A549 (cell line): ENCODE results near the gene LCA5. TPM values are rescaled to one million over a fixed set of nuclear protein-coding genes. Genes with fewer than 3 reads are reported as not detected.

Experiments used
- ATAC-seq, 2 experiments: fragments of 200-7000 bp in 1 of 2; fragments of >200 bp in 1 of 2; cut with Nextera tagmentation in 1 of 2; cut with Tn5 transposase in 1 of 2; 3 replicates each; pipeline versions ENCODE4 v1.8.0 to v1.9.1; 2018 to 2020; ENCODE audit warnings: mild to moderate bottlenecking in 1 of 2, moderate library complexity in 1 of 2
- CTCF ChIA-PET: fragments of 300-600 bp; sonication (Branson Sonifier 250); formaldehyde crosslinking; extraction: SDS; loops from one replicate; lab custom pipeline; 2021; ENCODE audit warnings: antibody characterized with exemption, inconsistent platforms; lab: Yijun Ruan, JAX
- POLR2A ChIA-PET: fragments of 350-600 bp; formaldehyde crosslinking; extraction: SDS; loops from one replicate; lab custom pipeline; 2021; ENCODE audit warnings: antibody characterized with exemption, inconsistent platforms; lab: Yijun Ruan, JAX
- DNase-seq, 2 experiments: peaks; one replicate each; pipeline versions ENCODE4 v3.0.0 to v3.0.0-alpha.2; 2011 to 2016; ENCODE audit warnings: low read depth in 1 of 2, low spot score in 1 of 2
- FAIRE-seq: peaks from 2 replicates; lab custom pipeline; 2011; peaks lifted over from hg19 to GRCh38; lab: Jason Lieb, UNC
- H3K27ac ChIP-seq, 2 experiments: fragments of >200 bp; sonication (Bioruptor Twin); formaldehyde crosslinking; 3 replicates each; pipeline ENCODE4 v1.5.1; 2016 to 2017
- H3K4me1 ChIP-seq: fragments of >200 bp; sonication (Bioruptor Twin); formaldehyde crosslinking; 3 replicates; pipeline ENCODE4 v1.6.1; 2016
- H3K4me2 ChIP-seq: fragments of >200 bp; sonication (Bioruptor Twin); formaldehyde crosslinking; 3 replicates; pipeline ENCODE4 v1.6.1; 2016
- H3K4me3 ChIP-seq: fragments of >200 bp; sonication (Bioruptor Twin); formaldehyde crosslinking; 3 replicates; pipeline ENCODE4 v1.5.1; 2016
- H3K9me3 ChIP-seq: fragments of >200 bp; sonication (Bioruptor Twin); formaldehyde crosslinking; 3 replicates; pipeline ENCODE4 v1.6.1; 2016
- ATOH8 ChIP-seq: fragments of 250-450 bp; sonication (Bioruptor Pico); IDR thresholded peaks from 2 replicates; pipeline ENCODE4 v1.5.0; 2020; ENCODE audit warnings: low read depth, mild to moderate bottlenecking, moderate library complexity
- CBX2 ChIP-seq: fragments of 200-600 bp; sonication (generic); IDR thresholded peaks from 2 replicates; pipeline ENCODE4 v1.6.1; 2016; ENCODE audit warnings: low read depth, mild to moderate bottlenecking, borderline replicate concordance
- CBX8 ChIP-seq: fragments of 200-600 bp; sonication (generic); IDR thresholded peaks from 2 replicates; pipeline ENCODE4 v1.6.1; 2016
- CEBPB ChIP-seq, 2 experiments: fragments of >200 bp in 1 of 2; sonication (Bioruptor Twin) in 1 of 2; formaldehyde crosslinking in 1 of 2; IDR thresholded peaks; 2 replicates each; pipeline ENCODE4 v1.6.1; 2012 to 2016
- EHF ChIP-seq: fragments of 250-450 bp; sonication (Bioruptor Pico); IDR thresholded peaks from 2 replicates; pipeline ENCODE4 v1.5.0; 2020; ENCODE audit warnings: mild to moderate bottlenecking
- EHMT2 ChIP-seq: fragments of 200-600 bp; sonication (generic); IDR thresholded peaks from 2 replicates; pipeline ENCODE4 v1.6.1; 2016; ENCODE audit warnings: antibody characterized with exemption, low read depth, mild to moderate bottlenecking, moderate library complexity
- EP300 ChIP-seq, 2 experiments: fragments of >200 bp; sonication (Bioruptor Twin); formaldehyde crosslinking; IDR thresholded peaks; 2 replicates in 1 of 2; 3 replicates in 1 of 2; pipeline ENCODE4 v1.6.1; 2016 to 2017
- FOSB ChIP-seq: fragments of 250-450 bp; sonication (Bioruptor Pico); IDR thresholded peaks from 2 replicates; pipeline ENCODE4 v1.5.0; 2020; ENCODE audit warnings: mild to moderate bottlenecking, moderate library complexity
- FOSL2 ChIP-seq, 2 experiments: fragments of 450-650 bp in 1 of 2; fragments of >200 bp in 1 of 2; sonication (Bioruptor Twin) in 1 of 2; formaldehyde crosslinking; IDR thresholded peaks; 2 replicates each; pipeline versions ENCODE4 v1.5.0 to v1.6.1; 2016 to 2020; ENCODE audit warnings: mild to moderate bottlenecking in 1 of 2, moderate library complexity in 1 of 2
- FOXS1 ChIP-seq: fragments of 250-450 bp; sonication (Bioruptor Pico); IDR thresholded peaks from 2 replicates; pipeline ENCODE4 v1.5.0; 2020; ENCODE audit warnings: mild to moderate bottlenecking, moderate library complexity
- HDAC2 ChIP-seq: fragments of 200-600 bp; sonication (generic); IDR thresholded peaks from 2 replicates; pipeline ENCODE4 v1.6.1; 2016
- HOXA7 ChIP-seq: fragments of 250-450 bp; sonication (Bioruptor Pico); IDR thresholded peaks from 2 replicates; pipeline ENCODE4 v1.5.0; 2020; ENCODE audit warnings: mild to moderate bottlenecking, moderate library complexity
- HOXB13 ChIP-seq: fragments of 250-450 bp; sonication (Bioruptor Pico); IDR thresholded peaks from 2 replicates; pipeline ENCODE4 v1.5.0; 2020; ENCODE audit warnings: low read depth, mild to moderate bottlenecking, moderate library complexity
- JUNB ChIP-seq: fragments of >200 bp; sonication (Bioruptor Twin); formaldehyde crosslinking; IDR thresholded peaks from 2 replicates; pipeline ENCODE4 v1.6.1; 2016
- KDM1A ChIP-seq: fragments of 200-600 bp; sonication (generic); IDR thresholded peaks from 2 replicates; pipeline ENCODE4 v1.6.1; 2016; ENCODE audit warnings: low read depth, mild to moderate bottlenecking
- MAX ChIP-seq: IDR thresholded peaks from 2 replicates; pipeline ENCODE4 v1.6.1; 2012
- MYC ChIP-seq: IDR thresholded peaks from 2 replicates; pipeline ENCODE4 v1.6.1; 2012; ENCODE audit warnings: mild to moderate bottlenecking, inconsistent platforms, low read length, improper control_type of control experiment, borderline replicate concordance
- NFE2L2 ChIP-seq: fragments of 150-350 bp; conservative IDR thresholded peaks from 2 replicates; pipeline ENCODE4 v1.6.1; 2014; ENCODE audit warnings: low read length
- PBX3 ChIP-seq: IDR thresholded peaks from 2 replicates; pipeline ENCODE4 v1.6.1; 2012
- POLR2A ChIP-seq: IDR thresholded peaks from 2 replicates; pipeline ENCODE4 v1.6.1; 2012; ENCODE audit warnings: mild to moderate bottlenecking, low read length
- POLR2AphosphoS2 ChIP-seq: conservative IDR thresholded peaks from 2 replicates; pipeline ENCODE4 v1.6.1; 2012; ENCODE audit warnings: low read length, improper control_type of control experiment, inconsistent platforms
- RAD21 ChIP-seq, 2 experiments: fragments of >200 bp in 1 of 2; sonication (Bioruptor Twin) in 1 of 2; formaldehyde crosslinking in 1 of 2; IDR thresholded peaks in 1 of 2; conservative IDR thresholded peaks in 1 of 2; 2 replicates in 1 of 2; 3 replicates in 1 of 2; pipeline ENCODE4 v1.6.1; 2012 to 2018; ENCODE audit warnings: inconsistent platforms in 1 of 2
- RFX5 ChIP-seq: fragments of 450-650 bp; IDR thresholded peaks from 2 replicates; pipeline ENCODE4 v1.7.1; 2014; ENCODE audit warnings: antibody characterized with exemption, mild to moderate bottlenecking, moderate library complexity
- SMC3 ChIP-seq: fragments of >200 bp; sonication (Bioruptor Twin); formaldehyde crosslinking; IDR thresholded peaks from 3 replicates; pipeline ENCODE4 v1.6.1; 2018; ENCODE audit warnings: inconsistent platforms
- TFCP2L1 ChIP-seq: fragments of 250-450 bp; sonication (Bioruptor Pico); IDR thresholded peaks from 2 replicates; pipeline ENCODE4 v1.5.0; 2021; ENCODE audit warnings: mild to moderate bottlenecking
- TP53 ChIP-seq: fragments of 250-450 bp; sonication (Bioruptor Pico); IDR thresholded peaks from 2 replicates; pipeline ENCODE4 v1.5.0; 2021; ENCODE audit warnings: mild to moderate bottlenecking, moderate library complexity
- WGBS: methylation state at CpG from one replicate; pipeline ENCODE4 v1.1.6; 2017; ENCODE audit errors: missing lambda C conversion rate; 5-methylcytosine and 5-hydroxymethylcytosine counted together
- polyA plus RNA-seq, 4 experiments: library from polyadenylated mRNA; depleted of rRNA in 3 of 4; stranded (reverse); fragments of >200 nt; fragmentation: RNase III in 1 of 4; extraction: RNeasy Plus Mini Kit Qiagen cat#74134 plus additional on column Dnase treatment in 1 of 4; gene quantifications; 2 replicates in 3 of 4; 3 replicates in 1 of 4; pipeline ENCODE4 v1.2.3, GENCODE V29; 2011 to 2017
- TF ChIP-seq, protein P1 (sequence below): fragments of >200 bp; sonication (Bioruptor Twin); formaldehyde crosslinking; IDR thresholded peaks from 3 replicates; pipeline ENCODE4 v1.5.1; 2016
- TF ChIP-seq, protein P2 (sequence below): IDR thresholded peaks from 2 replicates; pipeline ENCODE4 v1.6.1; 2012; ENCODE audit warnings: low read depth, borderline replicate concordance

The LCA5 gene
- polyA plus RNA-seq, 2 of the 4 experiments (the other 2 are of a cell fraction), result 1.2 to 3.0 TPM

DNA sequence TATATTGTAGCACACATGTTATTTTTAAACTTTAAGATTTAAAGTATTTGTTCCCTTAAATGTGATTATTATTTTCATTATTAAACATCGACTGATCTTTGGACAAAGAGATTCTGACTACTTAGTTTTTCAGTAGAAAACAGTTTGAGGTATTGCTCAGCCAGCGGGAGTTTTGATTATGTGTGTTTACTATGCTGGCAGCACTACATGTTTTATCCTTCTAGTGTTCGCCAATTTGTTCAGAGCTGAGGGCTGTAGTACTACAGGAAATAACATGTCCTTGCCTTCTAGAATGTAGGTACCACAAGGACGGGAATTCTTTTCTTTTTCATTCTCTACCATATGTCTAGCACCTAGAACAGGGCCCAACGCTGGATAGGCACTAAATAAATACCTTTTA lies 11.1 kb upstream of the LCA5 start:
- no peak for TF ChIP-seq KDM1A
- no peak for TF ChIP-seq CEBPB (IDR thresholded peaks at IDR 0.05)
- no peak for TF ChIP-seq TFCP2L1 (CRISPR knock-in tag)
- TF ChIP-seq SMC3, result no peak
- no peak for TF ChIP-seq FOXS1
- no peak for TF ChIP-seq RAD21 (conservative IDR thresholded peaks at IDR 0.05 in 1 of 2, IDR thresholded peaks at IDR 0.05 in 1 of 2)
- TF ChIP-seq, protein P1, sequence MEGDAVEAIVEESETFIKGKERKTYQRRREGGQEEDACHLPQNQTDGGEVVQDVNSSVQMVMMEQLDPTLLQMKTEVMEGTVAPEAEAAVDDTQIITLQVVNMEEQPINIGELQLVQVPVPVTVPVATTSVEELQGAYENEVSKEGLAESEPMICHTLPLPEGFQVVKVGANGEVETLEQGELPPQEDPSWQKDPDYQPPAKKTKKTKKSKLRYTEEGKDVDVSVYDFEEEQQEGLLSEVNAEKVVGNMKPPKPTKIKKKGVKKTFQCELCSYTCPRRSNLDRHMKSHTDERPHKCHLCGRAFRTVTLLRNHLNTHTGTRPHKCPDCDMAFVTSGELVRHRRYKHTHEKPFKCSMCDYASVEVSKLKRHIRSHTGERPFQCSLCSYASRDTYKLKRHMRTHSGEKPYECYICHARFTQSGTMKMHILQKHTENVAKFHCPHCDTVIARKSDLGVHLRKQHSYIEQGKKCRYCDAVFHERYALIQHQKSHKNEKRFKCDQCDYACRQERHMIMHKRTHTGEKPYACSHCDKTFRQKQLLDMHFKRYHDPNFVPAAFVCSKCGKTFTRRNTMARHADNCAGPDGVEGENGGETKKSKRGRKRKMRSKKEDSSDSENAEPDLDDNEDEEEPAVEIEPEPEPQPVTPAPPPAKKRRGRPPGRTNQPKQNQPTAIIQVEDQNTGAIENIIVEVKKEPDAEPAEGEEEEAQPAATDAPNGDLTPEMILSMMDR, result no peak
- TF ChIP-seq FOSL2 (IDR thresholded peaks at IDR 0.05), result no peak
- TF ChIP-seq FOSL2 (CRISPR knock-in tag; IDR thresholded peaks at IDR 0.05), result no peak
- TF ChIP-seq JUNB, result no peak
- no peak for TF ChIP-seq POLR2A
- TF ChIP-seq PBX3, result no peak
- TF ChIP-seq MAX, result no peak
- no peak for TF ChIP-seq HDAC2
- no peak for TF ChIP-seq EP300 (IDR thresholded peaks at IDR 0.05)
- H3K9me3 ChIP-seq, result no peaks in the 10 kb centered on the region
- WGBS, result 89% methylated on average over 5 of the region's 5 CpGs
- ATAC-seq, result no peak
- no peak for FAIRE-seq
- no peak overlapping the region for H3K4me2 ChIP-seq
- no peak overlapping the region for H3K4me3 ChIP-seq
- no peak overlapping the region for H3K27ac ChIP-seq
- H3K4me1 ChIP-seq, result peaks cover 23% of the 10 kb centered on the region
- CTCF ChIA-PET, result interaction anchor here (0.8 kb wide), 2 partner anchors 14 to 22 kb away, joined by 3 read pairs; no protein-coding TSS in a partner anchor
- POLR2A ChIA-PET, result no interaction called here
- no peak for DNase-seq

DNA sequence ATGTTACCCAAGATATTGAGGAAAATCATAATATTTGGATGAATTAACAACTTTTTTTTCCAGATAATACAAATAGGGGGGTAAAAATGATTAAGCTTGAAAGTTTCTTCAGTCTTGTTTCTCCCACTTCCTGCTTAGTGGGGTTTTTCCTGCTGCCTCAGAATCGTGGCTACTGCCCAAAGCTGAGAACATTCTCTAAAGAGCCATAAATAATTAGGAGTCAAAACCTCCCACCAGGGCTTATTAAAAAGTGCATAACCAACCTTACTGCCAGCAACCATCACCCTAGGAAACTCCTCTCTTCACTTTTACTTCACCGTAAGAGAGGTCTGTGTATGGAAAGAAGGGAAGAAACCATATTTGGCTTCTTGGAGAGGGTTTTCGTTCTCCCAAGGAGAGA lies 9.0 kb upstream of the LCA5 start:
- ChIA-PET CTCF (interaction anchor here (1.6 kb wide), 1 partner anchor 25 kb away, joined by 4 read pairs; no protein-coding TSS in a partner anchor), POLR2A (no interaction called here)
- ATAC-seq, result no peak
- DNase-seq, result no peak
- FAIRE-seq, result no peak
- Histone ChIP-seq H3K4me1 (peaks cover 24% of the 10 kb centered on the region), H3K9me3 (no peaks in the 10 kb centered on the region), H3K27ac (peak overlapping the region in 1 of 2 experiments; percentile 68; a peak in 2 of 6 replicates), H3K4me3 (no peak overlapping the region), H3K4me2 (no peak overlapping the region)
- 96% methylated on average over 3 of the region's 3 CpGs for WGBS
- no peak for TF ChIP-seq EHMT2
- TF ChIP-seq EHF (CRISPR knock-in tag), result no peak
- no peak for TF ChIP-seq HDAC2
- TF ChIP-seq CBX2, result no peak
- no peak for TF ChIP-seq NFE2L2
- TF ChIP-seq EP300 (IDR thresholded peaks at IDR 0.05), result no peak
- no peak for TF ChIP-seq RFX5
- no peak for TF ChIP-seq PBX3
- no peak for TF ChIP-seq FOSB (CRISPR knock-in tag)
- no peak for TF ChIP-seq POLR2AphosphoS2
- TF ChIP-seq HOXA7 (CRISPR knock-in tag), result no peak
- TF ChIP-seq HOXB13, result no peak
- TF ChIP-seq TP53 (CRISPR knock-in tag), result no peak
- no peak for TF ChIP-seq MYC
- no peak for TF ChIP-seq CBX8
- TF ChIP-seq, protein P2, sequence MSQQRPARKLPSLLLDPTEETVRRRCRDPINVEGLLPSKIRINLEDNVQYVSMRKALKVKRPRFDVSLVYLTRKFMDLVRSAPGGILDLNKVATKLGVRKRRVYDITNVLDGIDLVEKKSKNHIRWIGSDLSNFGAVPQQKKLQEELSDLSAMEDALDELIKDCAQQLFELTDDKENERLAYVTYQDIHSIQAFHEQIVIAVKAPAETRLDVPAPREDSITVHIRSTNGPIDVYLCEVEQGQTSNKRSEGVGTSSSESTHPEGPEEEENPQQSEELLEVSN, result no peak
- TF ChIP-seq ATOH8 (CRISPR knock-in tag), result no peak
- no peak for TF ChIP-seq POLR2A
- TF ChIP-seq, all 56 proteins: peak for 0
